ENCODE results near the gene VMA21.

Gene VMA21

DNA sequence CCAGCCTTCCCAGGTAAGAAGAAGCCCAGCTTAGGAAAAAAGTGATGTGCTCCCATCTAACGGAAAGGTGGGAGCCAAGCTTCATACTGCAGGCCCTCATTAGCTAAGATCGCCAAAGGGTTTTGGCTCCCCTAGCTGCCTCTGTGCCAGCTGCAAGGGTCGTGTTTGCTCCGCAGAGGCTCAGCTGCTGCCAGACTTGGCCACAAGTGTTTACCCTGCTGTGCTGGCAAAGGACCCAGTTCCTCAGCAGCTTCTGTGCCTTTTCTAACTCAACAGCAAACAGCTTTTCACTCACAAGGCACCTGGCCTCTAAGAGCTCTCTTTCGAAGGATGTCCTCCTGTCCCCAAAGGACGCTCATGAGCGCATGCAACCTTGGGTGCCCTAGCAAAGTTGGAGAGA, 12.2 kb upstream of the VMA21 start:
- DNase-seq (ENCODE audit: low read depth), result no peak
- H3K4me3 ChIP-seq (ENCODE audit: low read depth, low read length), result no peak overlapping the region
- TF ChIP-seq, protein P1, sequence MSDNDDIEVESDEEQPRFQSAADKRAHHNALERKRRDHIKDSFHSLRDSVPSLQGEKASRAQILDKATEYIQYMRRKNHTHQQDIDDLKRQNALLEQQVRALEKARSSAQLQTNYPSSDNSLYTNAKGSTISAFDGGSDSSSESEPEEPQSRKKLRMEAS (IDR thresholded peaks at IDR 0.05; ENCODE audit: low read depth, low read length), result no peak
- TF ChIP-seq, protein P2, sequence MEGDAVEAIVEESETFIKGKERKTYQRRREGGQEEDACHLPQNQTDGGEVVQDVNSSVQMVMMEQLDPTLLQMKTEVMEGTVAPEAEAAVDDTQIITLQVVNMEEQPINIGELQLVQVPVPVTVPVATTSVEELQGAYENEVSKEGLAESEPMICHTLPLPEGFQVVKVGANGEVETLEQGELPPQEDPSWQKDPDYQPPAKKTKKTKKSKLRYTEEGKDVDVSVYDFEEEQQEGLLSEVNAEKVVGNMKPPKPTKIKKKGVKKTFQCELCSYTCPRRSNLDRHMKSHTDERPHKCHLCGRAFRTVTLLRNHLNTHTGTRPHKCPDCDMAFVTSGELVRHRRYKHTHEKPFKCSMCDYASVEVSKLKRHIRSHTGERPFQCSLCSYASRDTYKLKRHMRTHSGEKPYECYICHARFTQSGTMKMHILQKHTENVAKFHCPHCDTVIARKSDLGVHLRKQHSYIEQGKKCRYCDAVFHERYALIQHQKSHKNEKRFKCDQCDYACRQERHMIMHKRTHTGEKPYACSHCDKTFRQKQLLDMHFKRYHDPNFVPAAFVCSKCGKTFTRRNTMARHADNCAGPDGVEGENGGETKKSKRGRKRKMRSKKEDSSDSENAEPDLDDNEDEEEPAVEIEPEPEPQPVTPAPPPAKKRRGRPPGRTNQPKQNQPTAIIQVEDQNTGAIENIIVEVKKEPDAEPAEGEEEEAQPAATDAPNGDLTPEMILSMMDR (IDR thresholded peaks at IDR 0.05; ENCODE audit: low read depth, low read length), result no peak
- TF ChIP-seq POLR2A (IDR thresholded peaks at IDR 0.05; ENCODE audit: extremely low read depth, insufficient read length), result no peak

DNA sequence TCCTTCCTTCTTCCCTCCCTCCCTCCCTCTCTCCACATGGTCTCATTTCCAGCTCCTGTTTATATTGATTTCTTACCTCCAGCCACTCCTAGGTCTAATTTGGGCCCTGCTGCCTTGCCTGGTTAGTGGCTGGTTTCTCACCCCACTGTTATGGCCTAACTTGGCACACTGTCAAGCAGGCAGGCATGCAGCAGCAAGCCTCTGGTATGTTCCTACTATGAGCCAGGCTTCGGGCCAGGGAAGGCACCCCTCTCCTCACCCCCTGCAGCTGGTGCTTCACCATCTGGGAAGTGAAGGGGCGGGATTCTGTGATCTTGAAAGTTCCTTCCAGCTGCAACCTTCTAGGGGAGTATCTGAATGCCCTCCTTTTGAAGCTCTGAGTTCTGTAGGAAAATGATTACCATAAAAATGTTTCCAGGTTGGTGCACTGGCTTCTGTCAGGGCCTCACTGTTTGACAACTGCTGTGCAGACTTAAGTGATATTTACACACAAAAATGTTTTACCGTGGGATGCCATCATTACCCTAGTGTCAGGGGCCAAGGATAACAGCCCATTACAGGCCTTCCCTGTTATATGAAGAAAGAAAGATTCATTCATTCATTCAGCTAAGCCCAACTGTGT, 10.1 kb upstream of the VMA21 start:
- no peak overlapping the region for H3K4me3 ChIP-seq (ENCODE audit: low read depth, low read length)
- TF ChIP-seq, protein P2 (IDR thresholded peaks at IDR 0.05; ENCODE audit: low read depth, low read length), result no peak
- no peak for TF ChIP-seq POLR2A (IDR thresholded peaks at IDR 0.05; ENCODE audit: extremely low read depth, insufficient read length)
- TF ChIP-seq MYC (IDR thresholded peaks at IDR 0.05; ENCODE audit: low read depth, low read length), result no peak
- TF ChIP-seq, protein P1 (IDR thresholded peaks at IDR 0.05; ENCODE audit: low read depth, low read length), result no peak
- DNase-seq (ENCODE audit: low read depth), result no peak

DNA sequence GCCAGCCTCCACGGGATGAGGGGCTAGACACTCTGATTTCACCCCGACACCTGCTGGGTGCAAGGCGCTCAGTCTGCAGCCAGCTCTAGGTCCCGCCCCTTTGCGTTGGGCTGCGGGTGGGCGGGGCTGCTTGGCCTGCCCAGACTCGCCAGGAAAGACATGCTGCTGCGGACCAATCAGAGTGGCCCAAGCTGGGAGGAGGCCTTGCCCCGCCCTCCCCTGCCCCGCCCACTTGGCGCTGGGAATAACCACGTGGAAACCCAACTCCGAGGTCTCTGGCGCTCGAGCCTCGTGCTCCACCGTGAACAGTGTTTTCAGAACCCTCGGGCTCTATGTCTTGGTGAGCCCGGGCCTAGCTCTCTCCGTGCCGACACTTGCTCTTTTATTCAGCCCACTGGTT, 5.3 kb upstream of the VMA21 start:
- TF ChIP-seq, protein P1 (IDR thresholded peaks at IDR 0.05; ENCODE audit: low read depth, low read length), result no peak
- TF ChIP-seq POLR2A (IDR thresholded peaks at IDR 0.05; ENCODE audit: extremely low read depth, insufficient read length) (no peak), MYC (IDR thresholded peaks at IDR 0.05; ENCODE audit: low read depth, low read length) (no peak)
- TF ChIP-seq, protein P2 (IDR thresholded peaks at IDR 0.05; ENCODE audit: low read depth, low read length), result no peak
- no peak for DNase-seq (ENCODE audit: low read depth)

DNA sequence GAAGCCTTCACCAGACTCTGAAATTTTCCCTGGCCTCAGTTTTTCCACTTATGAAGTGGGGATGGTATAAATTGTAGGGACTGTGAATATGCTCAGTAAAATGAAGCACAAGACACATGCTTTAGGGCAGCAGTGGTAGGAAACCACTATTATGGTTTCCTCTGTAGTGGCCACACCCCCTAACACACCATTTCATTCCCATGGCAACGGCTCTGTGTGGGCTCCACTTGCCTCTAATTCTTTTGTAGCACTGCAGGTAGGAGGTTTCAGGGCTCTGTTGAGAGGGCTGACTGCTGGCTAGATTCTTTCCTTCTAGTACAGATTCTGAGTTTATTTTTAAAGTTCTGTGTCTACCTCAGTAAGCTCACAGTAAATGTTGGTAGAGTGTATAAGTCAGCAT, 3.5 kb upstream of the VMA21 start:
- peak; percentile 65 for DNase-seq (ENCODE audit: low read depth)

More for the DNA sequence above, 5.3 kb upstream of the VMA21 start:
- no peak overlapping the region for H3K4me3 ChIP-seq (ENCODE audit: low read depth, low read length)

DNA sequence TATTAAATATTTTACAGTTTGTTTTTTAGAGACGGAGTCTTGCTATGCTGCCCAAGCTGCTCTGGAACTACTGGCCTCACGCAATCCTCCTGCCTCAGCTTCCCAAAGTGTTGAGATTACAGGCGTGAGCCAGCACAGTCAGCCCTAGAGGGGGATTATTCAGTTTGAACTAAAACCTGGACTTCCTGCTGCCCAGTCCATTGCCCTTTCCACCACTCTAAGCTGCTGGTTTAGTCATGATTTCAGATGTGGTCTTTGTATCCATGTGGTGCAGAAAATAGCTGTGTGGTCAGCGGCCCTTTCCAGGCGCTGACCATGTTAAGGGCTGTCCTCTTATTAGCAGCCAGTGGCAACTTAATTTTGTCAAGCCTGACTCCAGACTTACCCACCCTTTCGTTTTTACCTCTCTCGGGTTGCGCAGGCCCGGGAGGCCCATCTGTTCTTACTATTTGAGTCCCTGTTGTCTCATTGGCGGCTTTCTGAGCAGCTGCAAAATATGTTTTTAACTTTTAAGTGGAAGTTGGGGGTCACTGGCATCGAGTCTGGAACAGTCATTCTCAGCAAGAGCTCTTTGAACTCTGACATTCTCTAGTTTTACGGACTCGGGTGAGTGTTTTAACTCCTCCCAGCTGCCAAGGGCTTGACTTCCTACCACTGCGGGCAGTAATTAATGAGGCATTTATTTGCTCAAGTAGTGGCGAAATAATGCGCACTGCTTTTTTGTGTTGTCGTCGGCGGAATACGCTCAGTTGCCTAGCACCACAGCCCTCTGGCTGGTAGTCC, 773 bp upstream of the VMA21 start:
- TF ChIP-seq MYC (IDR thresholded peaks at IDR 0.05; ENCODE audit: low read depth, low read length), result no peak
- no peak for TF ChIP-seq POLR2A (IDR thresholded peaks at IDR 0.05; ENCODE audit: extremely low read depth, insufficient read length)
- TF ChIP-seq, protein P2 (IDR thresholded peaks at IDR 0.05; ENCODE audit: low read depth, low read length), result no peak
- peak overlapping the region; percentile 72 for H3K4me3 ChIP-seq (ENCODE audit: low read depth, low read length)
- peak; percentile 71 for DNase-seq (ENCODE audit: low read depth)

More for the DNA sequence above, 3.5 kb upstream of the VMA21 start:
- TF ChIP-seq, protein P2 (IDR thresholded peaks at IDR 0.05; ENCODE audit: low read depth, low read length), result no peak
- 0 out of 2 replicates have a peak, but pooled peaks have one; percentile 17 for TF ChIP-seq MYC (IDR thresholded peaks at IDR 0.05; ENCODE audit: low read depth, low read length)
- H3K4me3 ChIP-seq (ENCODE audit: low read depth, low read length), result no peak overlapping the region

All from NB4 (cell line).